H1 (cell line): ENCODE data around the gene USH2A. TPM values are rescaled to one million over a fixed set of nuclear protein-coding genes. Genes with fewer than 3 reads are reported as not detected.

Experiments
- CBX5 ChIP-seq: fragments of 300-800, 300-1000 bp; sonication (generic); IDR thresholded peaks from 2 replicates; pipeline ENCODE4 v1.7.1; 2016; ENCODE audit warnings: antibody characterized with exemption, low read length, low read depth
- CEBPB ChIP-seq: IDR thresholded peaks from 2 replicates; pipeline ENCODE4 v1.6.1; 2012; ENCODE audit warnings: low read depth, low read length
- CHD7 ChIP-seq: fragments of 300-600 bp; sonication (generic); IDR thresholded peaks from 2 replicates; pipeline ENCODE4 v1.7.1; 2012; ENCODE audit warnings: low read length, moderate library complexity, mild to moderate bottlenecking, inconsistent platforms; ENCODE audit not compliant: insufficient replicate concordance
- EGR1 ChIP-seq: IDR thresholded peaks from 2 replicates; pipeline ENCODE4 v1.6.1; 2011; ENCODE audit warnings: low read depth, low read length, borderline replicate concordance
- FOSL1 ChIP-seq: IDR thresholded peaks from 2 replicates; pipeline ENCODE4 v1.6.1; 2011; ENCODE audit warnings: mild to moderate bottlenecking, low read depth, low read length, moderate library complexity; ENCODE audit not compliant: insufficient read depth
- HDAC6 ChIP-seq: IDR thresholded peaks from one replicate; pipeline ENCODE4 v1.7.1; 2012; ENCODE audit warnings: low read depth, mild to moderate bottlenecking, inconsistent platforms, low read length, moderate library complexity
- POU5F1 ChIP-seq: IDR thresholded peaks from 2 replicates; pipeline ENCODE4 v1.6.1; 2011; ENCODE audit warnings: low read depth, mild to moderate bottlenecking, low read length, moderate library complexity
- SP4 ChIP-seq: IDR thresholded peaks from 2 replicates; pipeline ENCODE4 v1.6.1; 2012; ENCODE audit warnings: low read length, inconsistent platforms
- SUZ12 ChIP-seq: fragments of 200-600 bp; sonication (generic); IDR thresholded peaks from 2 replicates; pipeline ENCODE4 v1.6.1; 2012; ENCODE audit warnings: mild to moderate bottlenecking, inconsistent platforms, low read length, moderate library complexity, mixed read lengths
- ZNF274 ChIP-seq: IDR thresholded peaks from 2 replicates; pipeline ENCODE4 v1.7.0; 2012; ENCODE audit warnings: low read length, borderline replicate concordance; ENCODE audit errors: extremely low read depth
- polyA plus RNA-seq, 7 experiments: library from polyadenylated mRNA; depleted of rRNA in 3 of 7; stranded (reverse) in 5 of 7; unstranded in 2 of 7; fragments of >200 nt in 5 of 7; fragments of 200-250 nt in 2 of 7; gene quantifications; 1 replicate in 5 of 7; 2 replicates in 1 of 7; 4 replicates in 1 of 7; pipeline versions ENCODE4 v1.2.1 to v1.2.3, GENCODE V29; 2011 to 2013; ENCODE audit warnings: missing spikeins in 2 of 7, mixed read lengths in 2 of 7
- total RNA-seq: library from RNA; stranded (reverse); fragmentation: NEBNext Ultra II Directional; extraction: Animal tissue kit (Norgen Biotek cat#: 25700); gene quantifications from 2 replicates; pipeline ENCODE4 v1.2.1, GENCODE V29; 2021

USH2A gene
- total and polyA plus RNA-seq, 2 of the 8 experiments (the other 6 are each of a cell fraction or from before 2014, with no cell fraction given), result 0.02 to 0.17 TPM

GRCh38 chr1:216153130-216153529 lies 270.1 kb downstream of the USH2A start (continued):
- TF ChIP-seq CHD7 (no peak), ZNF274 (no peak), SUZ12 (no peak), POU5F1 (no peak), SP4 (no peak), EGR1 (no peak), FOSL1 (no peak), CBX5 (no peak), HDAC6 (no peak), CEBPB (no peak)
